GM18505 (cell line): ENCODE results near the gene FRMD8.

Experiments
- ATAC-seq: cut with Tn5 transposase; IDR thresholded peaks from one replicate; pipeline ENCODE4 v1.9.1; 2021; ENCODE audit not compliant: unreplicated experiment
- POLR2A ChIP-seq: IDR thresholded peaks from 4 replicates; pipeline ENCODE4 v1.6.1; 2011; ENCODE audit warnings: borderline replicate concordance; ENCODE audit not compliant: insufficient read depth, insufficient read length; ENCODE audit errors: extremely low read depth

Gene FRMD8

GRCh38 chr11:65386307-65387140, at the start of gene FRMD8:
Gene FRMD8 (plus strand): TSS chr11:65386637. CDS start chr11:65387037, 400 bp downstream.
- peak; percentile 30 for ATAC-seq
- peak; percentile 87 for TF ChIP-seq POLR2A

GRCh38 chr11:65338676-65339075, 47.8 kb upstream of the FRMD8 start:
- no peak for ATAC-seq
- TF ChIP-seq POLR2A: no peak

- no peak for TF ChIP-seq POLR2A
- ATAC-seq: no peak
These were observed 46.2 kb upstream of the FRMD8 start for GRCh38 chr11:65340226-65340625.

GRCh38 chr11:65341856-65342255, 44.6 kb upstream of the FRMD8 start:
- no peak for ATAC-seq
- no peak for TF ChIP-seq POLR2A

- TF ChIP-seq POLR2A: no peak
- ATAC-seq: no peak
These were observed 34.9 kb upstream of the FRMD8 start for GRCh38 chr11:65351511-65351910.

GRCh38 chr11:65352783-65353182, 33.7 kb upstream of the FRMD8 start:
- no peak for ATAC-seq
- no peak for TF ChIP-seq POLR2A

- no peak for ATAC-seq
- TF ChIP-seq POLR2A: no peak
These were observed 33.1 kb upstream of the FRMD8 start for GRCh38 chr11:65353376-65353775.

- peak; percentile 17 for TF ChIP-seq POLR2A
- no peak for ATAC-seq
These were observed 32.6 kb upstream of the FRMD8 start for GRCh38 chr11:65353900-65354264.

GRCh38 chr11:65354265-65355012, 32.0 kb upstream of the FRMD8 start, which contains the start of gene TIGD3:
Gene TIGD3 (plus strand): TSS chr11:65354751. CDS start chr11:65355809, 1,058 bp downstream.
- TF ChIP-seq POLR2A: peak; percentile 78
- peak; percentile 78 for ATAC-seq

- peak; percentile 28 for ATAC-seq
- no peak for TF ChIP-seq POLR2A
These were observed 31.2 kb upstream of the FRMD8 start for GRCh38 chr11:65355013-65355775.

GRCh38 chr11:65355776-65356393, 30.6 kb upstream of the FRMD8 start:
- TF ChIP-seq POLR2A: no peak
- ATAC-seq: no peak

- no peak for TF ChIP-seq POLR2A
- ATAC-seq: no peak
These were observed 30.0 kb upstream of the FRMD8 start for GRCh38 chr11:65356394-65356972.

GRCh38 chr11:65357856-65358356, 28.5 kb upstream of the FRMD8 start:
- TF ChIP-seq POLR2A: no peak
- ATAC-seq: no peak

- peak; percentile 50 for ATAC-seq
- peak; percentile 44 for TF ChIP-seq POLR2A
These were observed 24.0 kb upstream of the FRMD8 start for GRCh38 chr11:65362320-65362931.
